Measurements from ENCODE around the gene MRPS6.

The MRPS6 gene

GRCh38 chr21:34158866-34159835 lies 85.8 kb downstream of the MRPS6 start:
- no peak for TF ChIP-seq CTCF (IDR thresholded peaks at IDR 0.05; ENCODE audit: low read depth, low read length)
- TF ChIP-seq MYC (IDR thresholded peaks at IDR 0.05; ENCODE audit: low read depth, low read length) = no peak
- no peak for TF ChIP-seq POLR2A (IDR thresholded peaks at IDR 0.05; ENCODE audit: extremely low read depth, insufficient read length)
- TF ChIP-seq, protein P1, sequence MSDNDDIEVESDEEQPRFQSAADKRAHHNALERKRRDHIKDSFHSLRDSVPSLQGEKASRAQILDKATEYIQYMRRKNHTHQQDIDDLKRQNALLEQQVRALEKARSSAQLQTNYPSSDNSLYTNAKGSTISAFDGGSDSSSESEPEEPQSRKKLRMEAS (IDR thresholded peaks at IDR 0.05; ENCODE audit: low read depth, low read length) = no peak
- DNase-seq (ENCODE audit: low read depth) = no peak
- H3K4me3 ChIP-seq (ENCODE audit: low read depth, low read length) = no peak overlapping the region

GRCh38 chr21:34166468-34166867 lies 93.1 kb downstream of the MRPS6 start:
- DNase-seq (ENCODE audit: low read depth) = peak; percentile 15
- TF ChIP-seq MYC (IDR thresholded peaks at IDR 0.05; ENCODE audit: low read depth, low read length) = no peak
- no peak for TF ChIP-seq CTCF (IDR thresholded peaks at IDR 0.05; ENCODE audit: low read depth, low read length)
- no peak overlapping the region for H3K4me3 ChIP-seq (ENCODE audit: low read depth, low read length)

- TF ChIP-seq MYC (IDR thresholded peaks at IDR 0.05; ENCODE audit: low read depth, low read length) (no peak), CTCF (IDR thresholded peaks at IDR 0.05; ENCODE audit: low read depth, low read length) (no peak), POLR2A (IDR thresholded peaks at IDR 0.05; ENCODE audit: extremely low read depth, insufficient read length) (no peak)
- TF ChIP-seq, protein P1 (IDR thresholded peaks at IDR 0.05; ENCODE audit: low read depth, low read length) = no peak
- no peak for DNase-seq (ENCODE audit: low read depth)
- no peak overlapping the region for H3K4me3 ChIP-seq (ENCODE audit: low read depth, low read length)
Observed at GRCh38 chr21:34170886-34171285, 97.5 kb downstream of the MRPS6 start.

DNA sequence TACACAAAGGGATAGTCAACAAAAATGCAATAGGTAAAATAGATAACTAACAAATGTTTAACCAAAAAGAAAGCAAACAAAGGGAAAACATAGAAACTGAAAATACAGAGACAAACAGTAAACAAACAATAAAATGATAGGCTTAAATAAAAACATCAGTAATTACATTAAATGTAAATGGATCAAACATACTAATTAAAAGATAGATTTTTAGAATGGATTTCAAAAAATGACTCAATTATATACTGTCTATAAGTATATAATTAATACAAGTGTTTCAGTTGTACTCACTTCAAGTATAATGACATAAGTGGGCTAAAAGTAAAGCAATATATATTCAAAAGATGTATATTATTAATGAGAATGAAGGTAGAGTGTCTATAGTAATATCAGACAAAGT lies 101.1 kb downstream of the MRPS6 start:
- DNase-seq (ENCODE audit: low read depth) = no peak
- TF ChIP-seq, protein P1 (IDR thresholded peaks at IDR 0.05; ENCODE audit: low read depth, low read length) = no peak
- TF ChIP-seq MYC (IDR thresholded peaks at IDR 0.05; ENCODE audit: low read depth, low read length) = no peak
- TF ChIP-seq POLR2A (IDR thresholded peaks at IDR 0.05; ENCODE audit: extremely low read depth, insufficient read length) = no peak
- TF ChIP-seq CTCF (IDR thresholded peaks at IDR 0.05; ENCODE audit: low read depth, low read length) = no peak
- no peak overlapping the region for H3K4me3 ChIP-seq (ENCODE audit: low read depth, low read length)

GRCh38 chr21:34176448-34176847 lies 103.1 kb downstream of the MRPS6 start:
- DNase-seq (ENCODE audit: low read depth) = no peak
- TF ChIP-seq MYC (IDR thresholded peaks at IDR 0.05; ENCODE audit: low read depth, low read length) (no peak), POLR2A (IDR thresholded peaks at IDR 0.05; ENCODE audit: extremely low read depth, insufficient read length) (no peak), CTCF (IDR thresholded peaks at IDR 0.05; ENCODE audit: low read depth, low read length) (no peak)
- TF ChIP-seq, protein P1 (IDR thresholded peaks at IDR 0.05; ENCODE audit: low read depth, low read length) = no peak
- H3K4me3 ChIP-seq (ENCODE audit: low read depth, low read length) = no peak overlapping the region

Data from NB4 (cell line).